KMS-11 (cell line): ENCODE results near the gene SEZ6.

Source experiments
- H2AFZ ChIP-seq: fragments of 200-600 bp; sonication (generic); 2 replicates; pipeline ENCODE4 v1.6.1; 2016; ENCODE audit warnings: antibody characterized with exemption, mixed run types, low read depth
- H3K27ac ChIP-seq: fragments of 200-600 bp; sonication (generic); 2 replicates; pipeline ENCODE4 v1.6.1; 2016; ENCODE audit warnings: mild to moderate bottlenecking, mixed run types
- H3K27me3 ChIP-seq: fragments of 200-600 bp; sonication (generic); 2 replicates; pipeline ENCODE4 v1.6.1; 2017; ENCODE audit warnings: mild to moderate bottlenecking, low read depth, mixed run types, moderate library complexity; ENCODE audit not compliant: insufficient read depth
- H3K36me3 ChIP-seq: fragments of 200-600 bp; sonication (generic); 2 replicates; pipeline ENCODE4 v1.6.1; 2017; ENCODE audit warnings: mild to moderate bottlenecking, mixed run types; ENCODE audit not compliant: insufficient read depth
- H3K4me1 ChIP-seq: fragments of 200-600 bp; sonication (generic); 2 replicates; pipeline ENCODE4 v1.6.1; 2016; ENCODE audit warnings: mild to moderate bottlenecking, low read depth, mixed run types; ENCODE audit not compliant: poor library complexity, severe bottlenecking
- H3K4me2 ChIP-seq: fragments of 200-600 bp; sonication (generic); 2 replicates; pipeline ENCODE4 v1.7.0; 2016; ENCODE audit warnings: mild to moderate bottlenecking, mixed run types
- H3K4me3 ChIP-seq: fragments of 200-600 bp; sonication (generic); IDR thresholded peaks from 2 replicates; pipeline ENCODE4 v1.6.1; 2017; ENCODE audit warnings: low read depth, low read length, mixed read lengths; ENCODE audit not compliant: insufficient read depth
- H3K79me2 ChIP-seq: fragments of 200-600 bp; sonication (generic); 2 replicates; pipeline ENCODE4 v1.6.1; 2016; ENCODE audit warnings: low read depth, mixed run types; ENCODE audit not compliant: insufficient read depth
- H3K9ac ChIP-seq: fragments of 200-600 bp; sonication (generic); 2 replicates; pipeline ENCODE4 v1.6.1; 2016; ENCODE audit warnings: mild to moderate bottlenecking, mixed run types
- H4K20me1 ChIP-seq: fragments of 200-600 bp; sonication (generic); 2 replicates; pipeline ENCODE4 v1.6.1; 2016; ENCODE audit warnings: mild to moderate bottlenecking, mixed run types; ENCODE audit not compliant: insufficient read depth
- TF ChIP-seq, protein P1 (sequence below): fragments of 200-600 bp; sonication (generic); conservative IDR thresholded peaks from 2 replicates; pipeline ENCODE4 v1.6.1; 2017; ENCODE audit warnings: low read depth, mild to moderate bottlenecking, antibody characterized with exemption, low read length, moderate library complexity, mixed read lengths

Gene SEZ6

DNA sequence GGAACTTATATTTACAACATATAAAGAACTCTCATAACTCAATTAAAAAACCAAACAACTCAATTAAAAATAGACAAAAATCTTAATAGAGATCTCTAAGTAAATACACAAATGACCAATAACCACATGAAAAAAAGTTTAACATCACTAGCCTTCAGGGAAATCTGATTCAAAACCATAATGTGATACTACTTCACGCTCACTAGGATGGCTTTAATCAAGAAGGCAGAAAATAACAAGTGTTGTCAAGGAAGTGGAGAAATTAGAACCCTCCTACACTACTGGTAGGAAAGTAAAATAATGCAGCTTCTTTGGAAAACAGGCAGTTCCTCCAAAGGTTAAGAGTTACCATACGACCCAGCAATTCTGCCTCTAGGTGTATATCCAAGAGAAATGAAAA lies 62.9 kb downstream of the SEZ6 start:
- Histone ChIP-seq H3K27ac (no peak overlapping the region), H2AFZ (no peak overlapping the region), H3K4me3 (no peak overlapping the region), H3K36me3 (no peaks in the 10 kb centered on the region; the same call in 1 of the 2 replicates), H4K20me1 (no peaks in the 10 kb centered on the region), H3K79me2 (peaks cover 99% of the 10 kb centered on the region), H3K27me3 (no peaks in the 10 kb centered on the region), H3K4me1 (peaks cover 87% of the 10 kb centered on the region), H3K9ac (no peak overlapping the region), H3K4me2 (no peak overlapping the region)
- TF ChIP-seq, protein P1, sequence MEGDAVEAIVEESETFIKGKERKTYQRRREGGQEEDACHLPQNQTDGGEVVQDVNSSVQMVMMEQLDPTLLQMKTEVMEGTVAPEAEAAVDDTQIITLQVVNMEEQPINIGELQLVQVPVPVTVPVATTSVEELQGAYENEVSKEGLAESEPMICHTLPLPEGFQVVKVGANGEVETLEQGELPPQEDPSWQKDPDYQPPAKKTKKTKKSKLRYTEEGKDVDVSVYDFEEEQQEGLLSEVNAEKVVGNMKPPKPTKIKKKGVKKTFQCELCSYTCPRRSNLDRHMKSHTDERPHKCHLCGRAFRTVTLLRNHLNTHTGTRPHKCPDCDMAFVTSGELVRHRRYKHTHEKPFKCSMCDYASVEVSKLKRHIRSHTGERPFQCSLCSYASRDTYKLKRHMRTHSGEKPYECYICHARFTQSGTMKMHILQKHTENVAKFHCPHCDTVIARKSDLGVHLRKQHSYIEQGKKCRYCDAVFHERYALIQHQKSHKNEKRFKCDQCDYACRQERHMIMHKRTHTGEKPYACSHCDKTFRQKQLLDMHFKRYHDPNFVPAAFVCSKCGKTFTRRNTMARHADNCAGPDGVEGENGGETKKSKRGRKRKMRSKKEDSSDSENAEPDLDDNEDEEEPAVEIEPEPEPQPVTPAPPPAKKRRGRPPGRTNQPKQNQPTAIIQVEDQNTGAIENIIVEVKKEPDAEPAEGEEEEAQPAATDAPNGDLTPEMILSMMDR, result no peak

GRCh38 chr17:28941251-28941650 lies 64.6 kb downstream of the SEZ6 start:
- H3K27me3 ChIP-seq, result no peaks in the 10 kb centered on the region
- H3K4me1 ChIP-seq, result peaks cover 87% of the 10 kb centered on the region
- H2AFZ ChIP-seq, result no peak overlapping the region
- no peak overlapping the region for H3K9ac ChIP-seq
- no peak overlapping the region for H3K4me3 ChIP-seq
- no peaks in the 10 kb centered on the region for H4K20me1 ChIP-seq
- H3K4me2 ChIP-seq, result no peak overlapping the region
- H3K36me3 ChIP-seq, result no peaks in the 10 kb centered on the region; the same call in 1 of the 2 replicates
- no peak overlapping the region for H3K27ac ChIP-seq
- TF ChIP-seq, protein P1, result no peak
- H3K79me2 ChIP-seq, result peaks cover 99% of the 10 kb centered on the region

DNA sequence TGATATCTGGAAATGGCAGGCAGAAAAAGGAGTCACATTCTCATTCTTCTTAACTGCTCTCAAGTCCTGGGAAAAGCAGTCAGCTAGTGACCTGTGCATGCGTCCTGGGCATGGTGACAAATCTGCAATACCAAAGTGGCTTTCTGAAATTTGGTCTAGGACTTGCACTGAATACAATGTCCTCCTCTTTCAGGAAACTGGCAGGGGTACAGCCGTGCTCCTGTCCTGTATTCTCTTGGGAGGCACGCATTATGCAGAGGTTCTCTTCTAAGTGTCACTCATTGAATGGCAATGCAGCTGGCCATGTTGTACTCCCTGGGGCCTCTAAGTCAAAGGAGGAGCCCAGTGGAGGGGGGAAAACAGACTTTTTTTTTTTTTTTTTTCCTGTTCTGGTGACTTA lies 65.2 kb downstream of the SEZ6 start:
- Histone ChIP-seq H3K4me2 (no peak overlapping the region), H2AFZ (no peak overlapping the region), H3K79me2 (peaks cover 99% of the 10 kb centered on the region), H3K9ac (no peak overlapping the region), H3K36me3 (no peaks in the 10 kb centered on the region; the same call in 1 of the 2 replicates), H3K27me3 (no peaks in the 10 kb centered on the region), H4K20me1 (no peaks in the 10 kb centered on the region), H3K4me1 (peaks cover 89% of the 10 kb centered on the region), H3K4me3 (no peak overlapping the region), H3K27ac (no peak overlapping the region)
- TF ChIP-seq, protein P1, result no peak

GRCh38 chr17:28940142-28940541 lies 65.7 kb downstream of the SEZ6 start:
- Histone ChIP-seq H2AFZ (no peak overlapping the region), H3K27me3 (no peaks in the 10 kb centered on the region), H4K20me1 (no peaks in the 10 kb centered on the region), H3K79me2 (peaks cover 99% of the 10 kb centered on the region), H3K36me3 (no peaks in the 10 kb centered on the region; the same call in 1 of the 2 replicates), H3K4me3 (no peak overlapping the region), H3K9ac (no peak overlapping the region), H3K27ac (no peak overlapping the region), H3K4me2 (no peak overlapping the region), H3K4me1 (peaks cover 92% of the 10 kb centered on the region)
- TF ChIP-seq, protein P1, result no peak
